Measurements from ENCODE around the gene PIGM. TPM values are rescaled to one million over a fixed set of nuclear protein-coding genes. Genes with fewer than 3 reads are reported as not detected.

The PIGM gene
- total and polyA plus RNA-seq, 2 experiments from 2014 or later = 5.0 TPM

DNA sequence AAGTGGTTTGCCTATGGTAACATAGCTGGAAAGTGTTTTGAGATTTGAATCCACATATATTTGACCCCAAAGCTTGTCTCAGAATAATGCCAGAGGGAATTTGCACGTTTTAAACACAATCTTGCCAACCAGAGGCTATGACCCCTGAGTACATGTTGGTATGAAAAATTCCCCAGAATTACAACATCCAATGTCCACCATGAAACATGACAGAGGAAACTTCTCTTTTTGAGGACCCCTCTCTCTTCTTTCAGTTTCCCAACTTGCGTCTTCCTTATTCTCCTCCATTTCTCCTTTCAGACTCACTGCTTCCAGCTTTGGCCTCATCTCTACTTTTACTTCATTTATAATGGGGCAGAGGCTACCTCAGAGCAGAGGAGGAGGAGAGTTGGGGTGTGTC is 44.0 kb upstream of the PIGM start:
- no peak overlapping the region for H3K27ac Mint-ChIP-seq
- Histone ChIP-seq H3K9me2 (ENCODE audit: insufficient read depth) (no peaks in the 10 kb centered on the region), H4K20me1 (replicated peaks; ENCODE audit: insufficient read depth) (no peaks in the 10 kb centered on the region), H3K4me2 (no peak overlapping the region), H3K36me3 (ENCODE audit: insufficient read depth) (no peaks in the 10 kb centered on the region), H3K4me3 (no peak overlapping the region), H3F3A (replicated peaks; ENCODE audit: low read depth) (peaks cover 4% of the 10 kb centered on the region; the same call in 1 of the 2 replicates), H3K27me3 (ENCODE audit: insufficient read depth) (peaks cover 45% of the 10 kb centered on the region), H3K4me1 (ENCODE audit: insufficient read depth) (peaks cover 6% of the 10 kb centered on the region), H3K79me2 (replicated peaks; ENCODE audit: insufficient read depth) (no peaks in the 10 kb centered on the region), H3K27ac (ENCODE audit: low read depth) (no peak overlapping the region), H2AFZ (0 out of 2 replicates have a peak overlapping the region, but pooled peaks have one; percentile 35)
- no peak for DNase-seq (ENCODE audit: low spot score)
- peaks cover 5% of the 10 kb centered on the region for H3K27me3 Mint-ChIP-seq (ENCODE audit: insufficient read depth, low read depth, poor library complexity)
- peaks cover 2% of the 10 kb centered on the region; the same call in 1 of the 3 replicates for H3K4me1 Mint-ChIP-seq
- H3K4me3 Mint-ChIP-seq = no peak overlapping the region
- H3K9me3 Mint-ChIP-seq = no peaks in the 10 kb centered on the region
- H3K36me3 Mint-ChIP-seq (ENCODE audit: low read depth) = no peaks in the 10 kb centered on the region
- no peak for ATAC-seq
- no peak for TF ChIP-seq ZNF331 (CRISPR knock-in tag; IDR thresholded peaks at IDR 0.05; ENCODE audit: low read depth)
- TF ChIP-seq, protein P1, sequence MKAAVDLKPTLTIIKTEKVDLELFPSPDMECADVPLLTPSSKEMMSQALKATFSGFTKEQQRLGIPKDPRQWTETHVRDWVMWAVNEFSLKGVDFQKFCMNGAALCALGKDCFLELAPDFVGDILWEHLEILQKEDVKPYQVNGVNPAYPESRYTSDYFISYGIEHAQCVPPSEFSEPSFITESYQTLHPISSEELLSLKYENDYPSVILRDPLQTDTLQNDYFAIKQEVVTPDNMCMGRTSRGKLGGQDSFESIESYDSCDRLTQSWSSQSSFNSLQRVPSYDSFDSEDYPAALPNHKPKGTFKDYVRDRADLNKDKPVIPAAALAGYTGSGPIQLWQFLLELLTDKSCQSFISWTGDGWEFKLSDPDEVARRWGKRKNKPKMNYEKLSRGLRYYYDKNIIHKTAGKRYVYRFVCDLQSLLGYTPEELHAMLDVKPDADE (IDR thresholded peaks at IDR 0.05) = no peak
- TF ChIP-seq POLR2AphosphoS5 (IDR thresholded peaks at IDR 0.05; ENCODE audit: low read depth) = no peak
- TF ChIP-seq JUNB (IDR thresholded peaks at IDR 0.05; ENCODE audit: unreplicated experiment) = no peak
- TF ChIP-seq ZNF114 (CRISPR knock-in tag; IDR thresholded peaks at IDR 0.05) = no peak

DNA sequence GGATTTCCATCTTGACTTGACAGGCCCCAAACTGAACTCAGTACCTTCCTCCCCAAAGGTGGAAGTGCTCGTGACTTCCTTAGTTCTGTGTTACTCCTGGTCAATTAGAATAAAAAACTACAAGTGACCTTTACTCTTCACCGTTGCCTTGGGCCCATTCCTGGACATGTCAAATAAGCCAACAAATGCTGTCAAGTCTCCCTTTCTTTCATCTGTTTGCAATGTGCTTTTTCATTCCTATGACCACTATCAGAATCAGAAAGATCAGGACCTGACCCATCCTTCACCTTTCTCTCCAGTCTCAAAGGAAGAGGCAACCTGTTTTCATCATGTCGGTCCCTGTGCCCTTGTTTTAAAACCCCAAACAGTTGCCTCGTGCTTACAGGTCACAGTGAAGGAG is 43.1 kb upstream of the PIGM start:
- Mint-ChIP-seq H3K36me3 (ENCODE audit: low read depth) (no peaks in the 10 kb centered on the region), H3K4me1 (peaks cover 5% of the 10 kb centered on the region; the same call in 2 of the 3 replicates), H3K27me3 (ENCODE audit: insufficient read depth, low read depth, poor library complexity) (peaks cover 5% of the 10 kb centered on the region), H3K4me3 (no peak overlapping the region), H3K27ac (no peak overlapping the region), H3K9me3 (no peaks in the 10 kb centered on the region)
- ATAC-seq (no peak), DNase-seq (ENCODE audit: low spot score) (no peak)
- Histone ChIP-seq H3K9me2 (ENCODE audit: insufficient read depth) (no peaks in the 10 kb centered on the region), H4K20me1 (replicated peaks; ENCODE audit: insufficient read depth) (no peaks in the 10 kb centered on the region), H3K4me1 (ENCODE audit: insufficient read depth) (peaks cover 7% of the 10 kb centered on the region), H3K4me2 (no peak overlapping the region), H3K79me2 (replicated peaks; ENCODE audit: insufficient read depth) (no peaks in the 10 kb centered on the region), H3K4me3 (no peak overlapping the region), H2AFZ (no peak overlapping the region), H3K36me3 (ENCODE audit: insufficient read depth) (no peaks in the 10 kb centered on the region), H3K27ac (ENCODE audit: low read depth) (no peak overlapping the region), H3F3A (replicated peaks; ENCODE audit: low read depth) (peaks cover 6% of the 10 kb centered on the region; the same call in 1 of the 2 replicates), H3K27me3 (ENCODE audit: insufficient read depth) (peaks cover 36% of the 10 kb centered on the region)
- TF ChIP-seq, protein P2, sequence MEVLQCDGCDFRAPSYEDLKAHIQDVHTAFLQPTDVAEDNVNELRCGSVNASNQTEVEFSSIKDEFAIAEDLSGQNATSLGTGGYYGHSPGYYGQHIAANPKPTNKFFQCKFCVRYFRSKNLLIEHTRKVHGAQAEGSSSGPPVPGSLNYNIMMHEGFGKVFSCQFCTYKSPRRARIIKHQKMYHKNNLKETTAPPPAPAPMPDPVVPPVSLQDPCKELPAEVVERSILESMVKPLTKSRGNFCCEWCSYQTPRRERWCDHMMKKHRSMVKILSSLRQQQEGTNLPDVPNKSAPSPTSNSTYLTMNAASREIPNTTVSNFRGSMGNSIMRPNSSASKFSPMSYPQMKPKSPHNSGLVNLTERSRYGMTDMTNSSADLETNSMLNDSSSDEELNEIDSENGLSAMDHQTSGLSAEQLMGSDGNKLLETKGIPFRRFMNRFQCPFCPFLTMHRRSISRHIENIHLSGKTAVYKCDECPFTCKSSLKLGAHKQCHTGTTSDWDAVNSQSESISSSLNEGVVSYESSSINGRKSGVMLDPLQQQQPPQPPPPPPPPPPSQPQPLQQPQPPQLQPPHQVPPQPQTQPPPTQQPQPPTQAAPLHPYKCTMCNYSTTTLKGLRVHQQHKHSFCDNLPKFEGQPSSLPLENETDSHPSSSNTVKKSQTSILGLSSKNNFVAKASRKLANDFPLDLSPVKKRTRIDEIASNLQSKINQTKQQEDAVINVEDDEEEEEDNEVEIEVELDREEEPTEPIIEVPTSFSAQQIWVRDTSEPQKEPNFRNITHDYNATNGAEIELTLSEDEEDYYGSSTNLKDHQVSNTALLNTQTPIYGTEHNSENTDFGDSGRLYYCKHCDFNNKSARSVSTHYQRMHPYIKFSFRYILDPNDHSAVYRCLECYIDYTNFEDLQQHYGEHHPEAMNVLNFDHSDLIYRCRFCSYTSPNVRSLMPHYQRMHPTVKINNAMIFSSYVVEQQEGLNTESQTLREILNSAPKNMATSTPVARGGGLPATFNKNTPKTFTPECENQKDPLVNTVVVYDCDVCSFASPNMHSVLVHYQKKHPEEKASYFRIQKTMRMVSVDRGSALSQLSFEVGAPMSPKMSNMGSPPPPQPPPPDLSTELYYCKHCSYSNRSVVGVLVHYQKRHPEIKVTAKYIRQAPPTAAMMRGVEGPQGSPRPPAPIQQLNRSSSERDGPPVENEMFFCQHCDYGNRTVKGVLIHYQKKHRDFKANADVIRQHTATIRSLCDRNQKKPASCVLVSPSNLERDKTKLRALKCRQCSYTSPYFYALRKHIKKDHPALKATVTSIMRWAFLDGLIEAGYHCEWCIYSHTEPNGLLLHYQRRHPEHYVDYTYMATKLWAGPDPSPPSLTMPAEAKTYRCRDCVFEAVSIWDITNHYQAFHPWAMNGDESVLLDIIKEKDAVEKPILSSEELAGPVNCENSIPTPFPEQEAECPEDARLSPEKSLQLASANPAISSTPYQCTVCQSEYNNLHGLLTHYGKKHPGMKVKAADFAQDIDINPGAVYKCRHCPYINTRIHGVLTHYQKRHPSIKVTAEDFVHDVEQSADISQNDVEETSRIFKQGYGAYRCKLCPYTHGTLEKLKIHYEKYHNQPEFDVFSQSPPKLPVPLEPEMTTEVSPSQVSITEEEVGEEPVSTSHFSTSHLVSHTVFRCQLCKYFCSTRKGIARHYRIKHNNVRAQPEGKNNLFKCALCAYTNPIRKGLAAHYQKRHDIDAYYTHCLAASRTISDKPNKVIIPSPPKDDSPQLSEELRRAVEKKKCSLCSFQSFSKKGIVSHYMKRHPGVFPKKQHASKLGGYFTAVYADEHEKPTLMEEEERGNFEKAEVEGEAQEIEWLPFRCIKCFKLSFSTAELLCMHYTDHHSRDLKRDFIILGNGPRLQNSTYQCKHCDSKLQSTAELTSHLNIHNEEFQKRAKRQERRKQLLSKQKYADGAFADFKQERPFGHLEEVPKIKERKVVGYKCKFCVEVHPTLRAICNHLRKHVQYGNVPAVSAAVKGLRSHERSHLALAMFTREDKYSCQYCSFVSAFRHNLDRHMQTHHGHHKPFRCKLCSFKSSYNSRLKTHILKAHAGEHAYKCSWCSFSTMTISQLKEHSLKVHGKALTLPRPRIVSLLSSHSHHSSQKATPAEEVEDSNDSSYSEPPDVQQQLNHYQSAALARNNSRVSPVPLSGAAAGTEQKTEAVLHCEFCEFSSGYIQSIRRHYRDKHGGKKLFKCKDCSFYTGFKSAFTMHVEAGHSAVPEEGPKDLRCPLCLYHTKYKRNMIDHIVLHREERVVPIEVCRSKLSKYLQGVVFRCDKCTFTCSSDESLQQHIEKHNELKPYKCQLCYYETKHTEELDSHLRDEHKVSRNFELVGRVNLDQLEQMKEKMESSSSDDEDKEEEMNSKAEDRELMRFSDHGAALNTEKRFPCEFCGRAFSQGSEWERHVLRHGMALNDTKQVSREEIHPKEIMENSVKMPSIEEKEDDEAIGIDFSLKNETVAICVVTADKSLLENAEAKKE (CRISPR knock-in tag; IDR thresholded peaks at IDR 0.05) = no peak
- TF ChIP-seq STAT1 (IDR thresholded peaks at IDR 0.05; ENCODE audit: unreplicated experiment) = no peak

All from GM23338 (cell line).